Measurements from ENCODE around the gene RFXANK.
"Not testable (repeated sequence)": the region's sequence is repeated elsewhere in the genome, so short reads cannot be mapped to it uniquely, and the experiment has no call there.

RFXANK gene

GRCh38 chr19:19192078-19192882 lies at the start of gene RFXANK, which contains the start of gene BORCS8:
RFXANK (plus strand) TSS chr19:19192258; CDS start chr19:19193947, 1,689 bp downstream.
BORCS8 (minus strand) TSS chr19:19192152; CDS start chr19:19192117, 35 bp downstream.
- peak within 1 kb of the TSS; percentile 94 for H3K27ac ChIP-seq
- TF ChIP-seq, protein P1, sequence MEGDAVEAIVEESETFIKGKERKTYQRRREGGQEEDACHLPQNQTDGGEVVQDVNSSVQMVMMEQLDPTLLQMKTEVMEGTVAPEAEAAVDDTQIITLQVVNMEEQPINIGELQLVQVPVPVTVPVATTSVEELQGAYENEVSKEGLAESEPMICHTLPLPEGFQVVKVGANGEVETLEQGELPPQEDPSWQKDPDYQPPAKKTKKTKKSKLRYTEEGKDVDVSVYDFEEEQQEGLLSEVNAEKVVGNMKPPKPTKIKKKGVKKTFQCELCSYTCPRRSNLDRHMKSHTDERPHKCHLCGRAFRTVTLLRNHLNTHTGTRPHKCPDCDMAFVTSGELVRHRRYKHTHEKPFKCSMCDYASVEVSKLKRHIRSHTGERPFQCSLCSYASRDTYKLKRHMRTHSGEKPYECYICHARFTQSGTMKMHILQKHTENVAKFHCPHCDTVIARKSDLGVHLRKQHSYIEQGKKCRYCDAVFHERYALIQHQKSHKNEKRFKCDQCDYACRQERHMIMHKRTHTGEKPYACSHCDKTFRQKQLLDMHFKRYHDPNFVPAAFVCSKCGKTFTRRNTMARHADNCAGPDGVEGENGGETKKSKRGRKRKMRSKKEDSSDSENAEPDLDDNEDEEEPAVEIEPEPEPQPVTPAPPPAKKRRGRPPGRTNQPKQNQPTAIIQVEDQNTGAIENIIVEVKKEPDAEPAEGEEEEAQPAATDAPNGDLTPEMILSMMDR (IDR thresholded peaks at IDR 0.05), result no peak
- no peak for TF ChIP-seq ZFX (IDR thresholded peaks at IDR 0.05; ENCODE audit: borderline replicate concordance)

DNA sequence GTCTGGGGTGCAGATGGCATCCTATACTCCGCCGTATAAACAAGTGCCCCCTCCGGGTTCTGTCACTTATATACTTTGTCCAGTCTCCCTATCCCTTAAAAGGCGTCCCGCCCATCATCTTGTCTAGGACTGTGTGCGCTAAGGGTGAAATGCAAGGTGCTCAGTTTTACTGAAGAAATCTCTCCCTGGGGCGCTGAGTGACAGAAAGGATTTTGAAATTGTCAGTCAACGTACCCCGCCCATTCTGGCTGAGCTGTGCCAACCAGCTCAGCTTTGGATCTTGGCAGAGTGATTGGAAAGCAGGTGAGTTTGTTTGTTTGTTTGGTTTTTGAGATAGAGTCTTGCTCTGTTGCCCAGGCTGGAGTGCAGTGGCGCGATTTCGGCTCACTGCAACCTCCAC lies 49.7 kb upstream of the RFXANK start:
- no peak overlapping the region for H3K27ac ChIP-seq
- TF ChIP-seq, protein P1 (IDR thresholded peaks at IDR 0.05), result no peak
- no peak for TF ChIP-seq ZFX (IDR thresholded peaks at IDR 0.05; ENCODE audit: borderline replicate concordance)

GRCh38 chr19:19145281-19145680 lies 46.8 kb upstream of the RFXANK start:
- TF ChIP-seq, protein P1 (IDR thresholded peaks at IDR 0.05), result no peak
- no peak for TF ChIP-seq ZFX (IDR thresholded peaks at IDR 0.05; ENCODE audit: borderline replicate concordance)
- H3K27ac ChIP-seq, result no peak overlapping the region

DNA sequence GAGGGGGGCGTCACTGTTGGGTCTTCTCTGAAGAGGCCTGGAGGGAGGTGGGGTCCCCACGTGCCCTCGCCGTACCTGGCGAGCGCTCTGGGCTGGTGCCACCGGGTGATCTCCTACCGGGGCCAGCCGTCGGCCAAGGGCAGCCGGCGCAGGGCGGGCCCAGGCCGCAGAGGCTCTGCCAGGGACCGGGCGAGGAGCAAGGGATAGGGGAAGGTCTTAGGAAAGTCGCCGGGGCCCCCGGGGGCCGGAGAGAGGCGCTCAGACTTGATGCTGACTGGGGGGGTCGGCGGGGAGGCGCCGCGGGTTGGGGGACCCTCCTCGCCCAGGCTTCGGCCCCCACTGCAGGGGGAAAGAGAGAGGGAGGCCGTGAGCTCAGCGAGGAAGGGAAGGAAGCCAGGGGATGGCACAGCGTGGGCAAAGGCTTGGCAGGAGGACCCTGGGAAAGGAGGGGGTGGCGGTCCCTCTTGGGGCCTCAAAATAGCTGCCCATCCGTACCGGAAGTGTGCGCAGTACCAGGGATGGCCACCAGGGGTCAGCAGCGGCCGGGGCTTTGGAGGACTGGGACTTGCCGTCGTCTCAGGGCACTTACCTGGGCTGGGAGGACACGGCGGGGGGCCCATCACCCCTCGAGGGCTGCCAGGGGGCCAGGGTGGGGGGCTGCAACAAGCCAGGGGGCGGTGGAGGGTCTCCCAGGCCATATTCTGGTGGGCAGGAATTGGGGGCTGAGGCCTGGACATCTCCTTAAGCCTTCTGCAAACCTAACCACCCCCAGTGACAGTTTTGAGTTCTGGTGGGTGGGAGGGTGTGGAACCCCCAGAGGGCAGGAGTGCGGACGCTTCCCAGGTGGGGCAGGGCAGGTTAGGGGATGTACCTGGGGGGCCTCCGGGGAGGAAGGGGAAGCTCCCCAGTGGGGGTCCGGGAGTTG lies 46.1 kb upstream of the RFXANK start:
- H3K27ac ChIP-seq, result no peak overlapping the region
- TF ChIP-seq ZFX (IDR thresholded peaks at IDR 0.05; ENCODE audit: borderline replicate concordance), result no peak
- TF ChIP-seq, protein P1 (IDR thresholded peaks at IDR 0.05), result peak; percentile 95

- TF ChIP-seq, protein P1 (IDR thresholded peaks at IDR 0.05), result no peak
- no peak for TF ChIP-seq ZFX (IDR thresholded peaks at IDR 0.05; ENCODE audit: borderline replicate concordance)
- no peak overlapping the region for H3K27ac ChIP-seq
These were observed 45.2 kb upstream of the RFXANK start for GRCh38 chr19:19146865-19147264.

- H3K27ac ChIP-seq, result no peak overlapping the region
- no peak for TF ChIP-seq ZFX (IDR thresholded peaks at IDR 0.05; ENCODE audit: borderline replicate concordance)
- TF ChIP-seq, protein P1 (IDR thresholded peaks at IDR 0.05), result no peak
These were observed 44.7 kb upstream of the RFXANK start for GRCh38 chr19:19147344-19147743.

GRCh38 chr19:19148504-19148903 lies 43.6 kb upstream of the RFXANK start:
- not testable (repeated sequence) for H3K27ac ChIP-seq

Data from 22Rv1 (cell line).